Esophagus muscularis mucosa (tissue), 4 donors: ENCODE measurements around the gene ACVR1. TPM values are rescaled to one million over a fixed set of nuclear protein-coding genes. Genes with fewer than 3 reads are reported as not detected.
A peak's percentile ranks its signal among the peaks of the same experiment; 100 is the strongest.

Experiments
- DNase-seq: peaks from one replicate; pipeline ENCODE4 v3.0.0-alpha.2; 2017; ENCODE audit errors: extremely low spot score
- H3K27ac ChIP-seq, 4 donors: fragments of 200-600 bp; sonication (generic); replicated peaks in 1 of 4; 1 replicate in 3 of 4; 2 replicates in 1 of 4; pipeline ENCODE4 v1.5.1; 2016 to 2019; ENCODE audit warnings: mild to moderate bottlenecking in 1 of 4
- H3K27me3 ChIP-seq, 4 donors: fragments of 200-600 bp; sonication (generic); one replicate each; pipeline versions ENCODE4 v1.5.1 to v1.6.0; 2016 to 2019
- H3K36me3 ChIP-seq, 4 donors: fragments of 200-600 bp; sonication (generic); one replicate each; pipeline ENCODE4 v1.5.1; 2016 to 2019
- H3K4me1 ChIP-seq, 4 donors: fragments of 200-600 bp; sonication (generic); one replicate each; pipeline ENCODE4 v1.5.1; 2016 to 2019
- H3K4me3 ChIP-seq, 4 donors: fragments of 200-600 bp; sonication (generic); 1 replicate in 2 of 4; 2 replicates in 2 of 4; pipeline ENCODE4 v1.5.1; 2016 to 2019; ENCODE audit warnings: mild to moderate bottlenecking in 4 of 4, moderate library complexity in 1 of 4
- H3K9me3 ChIP-seq, 4 donors: fragments of 200-600 bp; sonication (generic); 1 replicate in 3 of 4; 2 replicates in 1 of 4; pipeline ENCODE4 v1.5.1; 2016 to 2019
- CTCF ChIP-seq, 3 experiments: fragments of 200-600 bp in 2 of 3; fragments of 450-650 bp in 1 of 3; sonication (generic) in 2 of 3; IDR thresholded peaks; one replicate each; pipeline ENCODE4 v1.5.1; 2017 to 2019; ENCODE audit warnings: antibody characterized with exemption in 3 of 3, mild to moderate bottlenecking in 2 of 3, moderate library complexity in 1 of 3
- EP300 ChIP-seq: sonication (generic); formaldehyde crosslinking; IDR thresholded peaks from one replicate; pipeline ENCODE4 v1.6.1; 2017; ENCODE audit warnings: antibody characterized with exemption
- POLR2A ChIP-seq: fragments of 450-650 bp; IDR thresholded peaks from one replicate; pipeline ENCODE4 v1.6.1; 2017; ENCODE audit warnings: antibody characterized with exemption, moderate library complexity, mild to moderate bottlenecking, low read depth
- POLR2AphosphoS5 ChIP-seq, 2 donors: sonication (generic); formaldehyde crosslinking; IDR thresholded peaks; one replicate each; pipeline ENCODE4 v1.6.1; 2017; ENCODE audit warnings: antibody characterized with exemption in 2 of 2
- WGBS: methylation state at CpG from one replicate; pipeline ENCODE4 v1.1.5; 2018; 5-methylcytosine and 5-hydroxymethylcytosine counted together
- intact Hi-C: fragments of 100-400 bp; cut with DNase I; formaldehyde crosslinking; loops from one replicate; pipeline ENCODE4 v1.15.1; 2023
- total RNA-seq, 4 donors: library from RNA; depleted of rRNA; stranded (reverse); fragments of >200 nt; gene quantifications; one replicate each; pipeline versions ENCODE4 v1.1.0 to v1.2.1, GENCODE V29; 2016

The ACVR1 gene
- total RNA-seq, 4 donors from 2014 or later: 25.2 to 39.1 (median 32.3) TPM

- TF ChIP-seq POLR2A (no peak), CTCF (IDR thresholded peaks at IDR 0.05) (no peak), POLR2AphosphoS5 (IDR thresholded peaks at IDR 0.05) (no peak), EP300 (no peak)
- WGBS: 37% methylated on average over 2 of the region's 2 CpGs
- Histone ChIP-seq H3K4me1 (peaks cover 48 to 72% (median 67%) of the 10 kb centered on the region in 4 donors), H3K9me3 (no peaks in the 10 kb centered on the region), H3K36me3 (peaks cover 0 to 18% (median 6%) of the 10 kb centered on the region in 4 donors), H3K27me3 (no peaks in the 10 kb centered on the region), H3K4me3 (no peak overlapping the region), H3K27ac (no peak overlapping the region)
- intact Hi-C loops: no loop called here
- no peak for DNase-seq
These were observed 92.9 kb downstream of the ACVR1 start for GRCh38 chr2:157783245-157783644.

GRCh38 chr2:157782057-157782845, 93.9 kb downstream of the ACVR1 start:
- no peaks in the 10 kb centered on the region for H3K27me3 ChIP-seq
- H3K36me3 ChIP-seq: peaks cover 0 to 24% (median 12%) of the 10 kb centered on the region in 4 donors
- peak in 1 of 3 experiments; percentile 42 for TF ChIP-seq CTCF (IDR thresholded peaks at IDR 0.05)
- TF ChIP-seq POLR2AphosphoS5 (IDR thresholded peaks at IDR 0.05): no peak
- H3K4me1 ChIP-seq: peaks cover 38 to 62% (median 57%) of the 10 kb centered on the region in 4 donors
- DNase-seq: no peak
- H3K27ac ChIP-seq: no peak overlapping the region
- no peaks in the 10 kb centered on the region for H3K9me3 ChIP-seq
- 59% methylated on average over 4 of the region's 4 CpGs for WGBS
- intact Hi-C loops: no loop called here
- no peak overlapping the region for H3K4me3 ChIP-seq

GRCh38 chr2:157780211-157780610, 95.9 kb downstream of the ACVR1 start:
- DNase-seq: no peak
- intact Hi-C loops: no loop called here
- H3K27ac ChIP-seq: no peak overlapping the region
- TF ChIP-seq CTCF (IDR thresholded peaks at IDR 0.05) (no peak), POLR2A (no peak), POLR2AphosphoS5 (IDR thresholded peaks at IDR 0.05) (no peak), EP300 (no peak)
- H3K4me1 ChIP-seq: peaks cover 20 to 41% (median 37%) of the 10 kb centered on the region in 4 donors
- H3K4me3 ChIP-seq: no peak overlapping the region
- peaks cover 4 to 45% (median 25%) of the 10 kb centered on the region in 4 donors for H3K36me3 ChIP-seq
- H3K9me3 ChIP-seq: no peaks in the 10 kb centered on the region
- 85% methylated on average over 9 of the region's 9 CpGs for WGBS
- H3K27me3 ChIP-seq: no peaks in the 10 kb centered on the region

GRCh38 chr2:157779794-157780193, 96.3 kb downstream of the ACVR1 start:
- intact Hi-C loops: no loop called here
- WGBS: 37% methylated on average over 2 of the region's 2 CpGs
- TF ChIP-seq EP300 (no peak), POLR2AphosphoS5 (IDR thresholded peaks at IDR 0.05) (no peak), CTCF (IDR thresholded peaks at IDR 0.05) (no peak), POLR2A (no peak)
- no peak overlapping the region for H3K27ac ChIP-seq
- peaks cover 16 to 37% (median 33%) of the 10 kb centered on the region in 4 donors for H3K4me1 ChIP-seq
- no peaks in the 10 kb centered on the region for H3K9me3 ChIP-seq
- no peak for DNase-seq
- H3K4me3 ChIP-seq: no peak overlapping the region
- H3K27me3 ChIP-seq: no peaks in the 10 kb centered on the region
- H3K36me3 ChIP-seq: peaks cover 4 to 49% (median 26%) of the 10 kb centered on the region in 4 donors
